ENCODE data around the gene GDPD3. TPM values are rescaled to one million over a fixed set of nuclear protein-coding genes. Genes with fewer than 3 reads are reported as not detected.

GDPD3 gene
- total RNA-seq, 1 experiment from 2014 or later: 8.4 TPM

- Histone ChIP-seq H3K36me3 (ENCODE audit: control insufficient read depth, insufficient read depth, low read length) (peaks cover 1% of the 10 kb centered on the region; the same call in 1 of the 2 replicates), H3K4me1 (peaks cover 36% of the 10 kb centered on the region), H3K4me3 (ENCODE audit: low read depth, low read length) (no peak overlapping the region), H3K27me3 (replicated peaks; ENCODE audit: control insufficient read depth, insufficient read depth, low read length) (no peaks in the 10 kb centered on the region), H3K9me3 (no peaks in the 10 kb centered on the region)
- TF ChIP-seq, protein P1, sequence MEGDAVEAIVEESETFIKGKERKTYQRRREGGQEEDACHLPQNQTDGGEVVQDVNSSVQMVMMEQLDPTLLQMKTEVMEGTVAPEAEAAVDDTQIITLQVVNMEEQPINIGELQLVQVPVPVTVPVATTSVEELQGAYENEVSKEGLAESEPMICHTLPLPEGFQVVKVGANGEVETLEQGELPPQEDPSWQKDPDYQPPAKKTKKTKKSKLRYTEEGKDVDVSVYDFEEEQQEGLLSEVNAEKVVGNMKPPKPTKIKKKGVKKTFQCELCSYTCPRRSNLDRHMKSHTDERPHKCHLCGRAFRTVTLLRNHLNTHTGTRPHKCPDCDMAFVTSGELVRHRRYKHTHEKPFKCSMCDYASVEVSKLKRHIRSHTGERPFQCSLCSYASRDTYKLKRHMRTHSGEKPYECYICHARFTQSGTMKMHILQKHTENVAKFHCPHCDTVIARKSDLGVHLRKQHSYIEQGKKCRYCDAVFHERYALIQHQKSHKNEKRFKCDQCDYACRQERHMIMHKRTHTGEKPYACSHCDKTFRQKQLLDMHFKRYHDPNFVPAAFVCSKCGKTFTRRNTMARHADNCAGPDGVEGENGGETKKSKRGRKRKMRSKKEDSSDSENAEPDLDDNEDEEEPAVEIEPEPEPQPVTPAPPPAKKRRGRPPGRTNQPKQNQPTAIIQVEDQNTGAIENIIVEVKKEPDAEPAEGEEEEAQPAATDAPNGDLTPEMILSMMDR (IDR thresholded peaks at IDR 0.05; ENCODE audit: insufficient read depth in 1 of 2, low read depth in 1 of 2, low read length in 1 of 2, severe bottlenecking in 1 of 2, unreplicated experiment in 1 of 2): no peak
- Mint-ChIP-seq H3K4me3 (ENCODE audit: unreplicated experiment) (no peak overlapping the region), H3K4me1 (ENCODE audit: low read depth, unreplicated experiment) (peaks cover 22% of the 10 kb centered on the region), H3K9me3 (ENCODE audit: unreplicated experiment) (peaks cover 14% of the 10 kb centered on the region), H3K27me3 (ENCODE audit: insufficient read depth, unreplicated experiment) (no peaks in the 10 kb centered on the region), H3K27ac (ENCODE audit: unreplicated experiment) (no peak overlapping the region), H3K36me3 (ENCODE audit: insufficient read depth, unreplicated experiment) (peaks cover 25% of the 10 kb centered on the region)
- no peak for DNase-seq
- ChIA-PET POLR2A (no interaction called here), CTCF (no interaction called here)
- intact Hi-C loops (cut with micrococcal nuclease; ENCODE audit: unreplicated experiment): no loop called here
- no TSS peak for BruUV-seq (replicated peaks)
Observed at GRCh38 chr16:30108059-30108850, 5.1 kb downstream of the GDPD3 start.

DNA sequence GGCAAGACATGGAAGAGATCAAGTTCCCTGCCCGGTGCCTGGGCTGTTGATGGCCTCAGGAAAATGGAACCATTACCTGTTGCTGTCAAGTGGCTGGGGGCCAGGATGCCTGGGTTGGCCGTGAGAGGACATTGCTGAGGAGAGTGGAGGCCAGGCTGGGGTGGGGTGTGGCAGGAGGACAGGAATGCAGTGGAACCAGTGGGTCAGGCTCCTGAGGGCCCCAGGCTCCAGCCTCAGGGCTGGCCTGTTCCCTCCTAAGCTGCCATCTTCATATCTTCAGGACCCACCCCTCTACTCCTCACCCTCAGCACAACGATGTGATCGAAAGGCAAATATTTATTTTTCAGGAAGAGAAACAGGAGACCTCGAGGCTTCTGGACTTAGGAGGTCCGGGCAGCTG is 8.8 kb downstream of the GDPD3 start:
- POLR2A ChIA-PET: no interaction called here
- peak overlapping the region; percentile 66 for H3K4me3 Mint-ChIP-seq (ENCODE audit: unreplicated experiment)
- Histone ChIP-seq H3K27me3 (replicated peaks; ENCODE audit: control insufficient read depth, insufficient read depth, low read length) (no peaks in the 10 kb centered on the region), H3K36me3 (ENCODE audit: control insufficient read depth, insufficient read depth, low read length) (no peaks in the 10 kb centered on the region; the same call in 1 of the 2 replicates), H3K4me3 (ENCODE audit: low read depth, low read length) (no peak overlapping the region), H3K4me1 (peaks cover 22% of the 10 kb centered on the region), H3K9me3 (no peaks in the 10 kb centered on the region)
- intact Hi-C loops (cut with micrococcal nuclease; ENCODE audit: unreplicated experiment): no loop called here
- TF ChIP-seq, protein P1 (IDR thresholded peaks at IDR 0.05; ENCODE audit: insufficient read depth in 1 of 2, low read depth in 1 of 2, low read length in 1 of 2, severe bottlenecking in 1 of 2, unreplicated experiment in 1 of 2): no peak
- H3K27ac Mint-ChIP-seq (ENCODE audit: unreplicated experiment): peak overlapping the region; percentile 97
- peaks cover 13% of the 10 kb centered on the region for H3K36me3 Mint-ChIP-seq (ENCODE audit: insufficient read depth, unreplicated experiment)
- H3K9me3 Mint-ChIP-seq (ENCODE audit: unreplicated experiment): peaks cover 14% of the 10 kb centered on the region
- H3K4me1 Mint-ChIP-seq (ENCODE audit: low read depth, unreplicated experiment): peaks cover 13% of the 10 kb centered on the region
- BruUV-seq (replicated peaks): no TSS peak
- DNase-seq: peak; percentile 88 to 89
- no peaks in the 10 kb centered on the region for H3K27me3 Mint-ChIP-seq (ENCODE audit: insufficient read depth, unreplicated experiment)
- CTCF ChIA-PET: interaction anchor here (1.0 to 2.2 kb wide), 2 partner anchors 8 to 12 kb away, joined by 3 to 13 read pairs; partner anchors contain the start of gene TBX6

DNA sequence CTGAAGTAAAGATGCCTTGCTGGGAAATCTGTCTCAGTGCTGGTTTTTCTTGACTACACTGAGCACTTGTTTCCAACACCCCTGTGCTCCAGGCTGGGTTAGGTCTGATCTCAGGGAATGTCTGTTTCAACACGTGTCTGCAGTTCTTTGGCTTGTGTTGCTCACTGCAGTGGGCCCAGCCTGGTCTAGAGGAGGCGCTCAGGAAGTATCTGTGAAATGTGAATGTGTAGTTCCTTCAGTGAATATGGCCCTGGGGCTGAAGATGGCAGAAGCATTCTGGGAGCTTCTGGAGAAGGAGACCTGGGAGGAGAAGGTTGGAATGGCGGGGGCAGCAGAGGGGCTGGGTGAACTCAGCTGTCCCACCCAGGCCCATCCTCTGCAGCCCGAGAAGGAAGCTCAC is 9.2 kb downstream of the GDPD3 start:
- Mint-ChIP-seq H3K4me3 (ENCODE audit: unreplicated experiment) (peak overlapping the region; percentile 66), H3K4me1 (ENCODE audit: low read depth, unreplicated experiment) (peaks cover 13% of the 10 kb centered on the region)
- TSS peak; percentile 46 for BruUV-seq (replicated peaks)

More for the DNA sequence above, 9.2 kb downstream of the GDPD3 start:
- Mint-ChIP-seq H3K27me3 (ENCODE audit: insufficient read depth, unreplicated experiment) (no peaks in the 10 kb centered on the region), H3K36me3 (ENCODE audit: insufficient read depth, unreplicated experiment) (peaks cover 13% of the 10 kb centered on the region), H3K27ac (ENCODE audit: unreplicated experiment) (peak overlapping the region; percentile 97), H3K9me3 (ENCODE audit: unreplicated experiment) (peaks cover 14% of the 10 kb centered on the region)
- H3K27me3 ChIP-seq (replicated peaks; ENCODE audit: control insufficient read depth, insufficient read depth, low read length): no peaks in the 10 kb centered on the region
- DNase-seq: no peak
- POLR2A ChIA-PET: no interaction called here
- no peaks in the 10 kb centered on the region for H3K9me3 ChIP-seq
- intact Hi-C loops (cut with micrococcal nuclease; ENCODE audit: unreplicated experiment): no loop called here
- peaks cover 22% of the 10 kb centered on the region for H3K4me1 ChIP-seq
- no peak overlapping the region for H3K4me3 ChIP-seq (ENCODE audit: low read depth, low read length)
- CTCF ChIA-PET: interaction anchor here (1.0 to 2.2 kb wide), 2 partner anchors 9 to 12 kb away, joined by 3 to 13 read pairs; partner anchors contain the start of gene TBX6
- no peaks in the 10 kb centered on the region; the same call in 1 of the 2 replicates for H3K36me3 ChIP-seq (ENCODE audit: control insufficient read depth, insufficient read depth, low read length)
- TF ChIP-seq, protein P1 (IDR thresholded peaks at IDR 0.05; ENCODE audit: insufficient read depth in 1 of 2, low read depth in 1 of 2, low read length in 1 of 2, severe bottlenecking in 1 of 2, unreplicated experiment in 1 of 2): no peak
